Endothelial cell of umbilical vein (primary cell): ENCODE measurements around the gene GSE1. TPM values are rescaled to one million over a fixed set of nuclear protein-coding genes. Genes with fewer than 3 reads are reported as not detected.

Source experiments
- BruUV-seq: library from RNA; stranded (reverse); fragments of 400-500 nt; replicated peaks from 2 replicates; lab custom pipeline; 2021; lab: Mats Ljungman, UMichigan
- CTCF ChIA-PET: fragments of 300-600, 350-600 bp; sonication (Branson Sonifier 250); formaldehyde crosslinking; loops from one replicate; lab custom pipeline; 2021; ENCODE audit warnings: antibody characterized with exemption, inconsistent platforms; lab: Charles Lee
- POLR2A ChIA-PET: fragments of 300-600, 350-600 bp; sonication (Branson Sonifier 250); formaldehyde crosslinking; loops from one replicate; lab custom pipeline; 2021; ENCODE audit warnings: antibody characterized with exemption, inconsistent platforms; lab: Charles Lee
- DNase-seq: peaks from one replicate; pipeline ENCODE4 v3.0.0-alpha.2; 2011; ENCODE audit warnings: low read depth, low spot score
- FAIRE-seq: peaks from 2 replicates; lab custom pipeline; 2011; peaks lifted over from hg19 to GRCh38; lab: Jason Lieb, UNC
- H2AFZ ChIP-seq: 2 replicates; pipeline ENCODE4 v1.6.0; 2012; ENCODE audit warnings: low read depth, low read length, control low read depth, inconsistent platforms
- H3K27ac ChIP-seq: 2 replicates; pipeline ENCODE4 v1.5.1; 2011; ENCODE audit warnings: low read depth, mild to moderate bottlenecking, control low read depth, low read length, moderate library complexity; ENCODE audit not compliant: insufficient read depth
- H3K27me3 ChIP-seq, 2 experiments: 2 replicates each; pipeline versions ENCODE4 v1.6.0 to v1.6.1; 2011; ENCODE audit warnings: low read length in 2 of 2, mixed read lengths in 1 of 2; ENCODE audit not compliant: control insufficient read depth in 2 of 2, insufficient read depth in 2 of 2
- H3K36me3 ChIP-seq, 2 experiments: 2 replicates in 1 of 2; 3 replicates in 1 of 2; pipeline ENCODE4 v1.5.1; 2011; ENCODE audit warnings: low read length in 2 of 2, mild to moderate bottlenecking in 1 of 2, moderate library complexity in 1 of 2; ENCODE audit not compliant: control insufficient read depth in 2 of 2, insufficient read depth in 2 of 2; ENCODE audit errors: extremely low read depth in 1 of 2
- H3K4me1 ChIP-seq: 3 replicates; pipeline ENCODE4 v1.5.1; 2011; ENCODE audit warnings: mild to moderate bottlenecking, low read length; ENCODE audit not compliant: control insufficient read depth, insufficient read depth; ENCODE audit errors: extremely low read depth
- H3K4me2 ChIP-seq: 2 replicates; pipeline ENCODE4 v1.6.1; 2011; ENCODE audit warnings: low read length, control low read depth, mixed read lengths; ENCODE audit not compliant: insufficient read depth
- H3K4me3 ChIP-seq, 3 experiments: fragments of 200-600 bp in 1 of 3; sonication (generic), shearing (Covaris generic) in 1 of 3; replicated peaks in 1 of 3; 2 replicates each; pipeline ENCODE4 v1.5.1; 2011 to 2016; ENCODE audit warnings: control low read depth in 3 of 3, low read length in 3 of 3, mild to moderate bottlenecking in 2 of 3, inconsistent platforms in 1 of 3, low read depth in 1 of 3, moderate library complexity in 1 of 3; ENCODE audit not compliant: insufficient read depth in 1 of 3
- H3K79me2 ChIP-seq: 2 replicates; pipeline ENCODE4 v1.6.0; 2012; ENCODE audit warnings: low read length, inconsistent platforms; ENCODE audit not compliant: control insufficient read depth, insufficient read depth
- H3K9ac ChIP-seq: replicated peaks from 2 replicates; pipeline ENCODE3; 2011; ENCODE audit warnings: low read length, control low read depth; ENCODE audit not compliant: insufficient read depth; ENCODE audit errors: extremely low read depth
- H3K9me1 ChIP-seq: replicated peaks from 3 replicates; pipeline ENCODE4 v1.6.0; 2011; ENCODE audit warnings: mild to moderate bottlenecking, low read length; ENCODE audit not compliant: control insufficient read depth, insufficient read depth; ENCODE audit errors: extremely low read depth
- H3K9me3 ChIP-seq: replicated peaks from 2 replicates; pipeline ENCODE4 v1.5.1; 2012; ENCODE audit warnings: low read length, inconsistent platforms; ENCODE audit not compliant: control insufficient read depth, insufficient read depth
- H4K20me1 ChIP-seq: replicated peaks from 2 replicates; pipeline ENCODE3; 2011; ENCODE audit warnings: mild to moderate bottlenecking, low read length; ENCODE audit not compliant: control insufficient read depth, insufficient read depth; ENCODE audit errors: extremely low read depth
- FOS ChIP-seq: IDR thresholded peaks from 2 replicates; pipeline ENCODE4 v1.6.1; 2011; ENCODE audit warnings: mild to moderate bottlenecking, low read length, moderate library complexity, borderline replicate concordance; ENCODE audit not compliant: insufficient read depth
- GATA2 ChIP-seq: IDR thresholded peaks from 2 replicates; pipeline ENCODE4 v1.7.0; 2011; ENCODE audit warnings: low read depth, mild to moderate bottlenecking, moderate library complexity, mixed read lengths, low read length; ENCODE audit not compliant: insufficient read length, insufficient read depth
- POLR2A ChIP-seq: IDR thresholded peaks from 2 replicates; pipeline ENCODE4 v1.6.1; 2012; ENCODE audit warnings: low read depth, mild to moderate bottlenecking, control low read depth, low read length
- POLR2AphosphoS5 ChIP-seq: IDR thresholded peaks from 2 replicates; pipeline ENCODE4 v1.6.1; 2012; ENCODE audit warnings: low read depth, mild to moderate bottlenecking, control low read depth, low read length, moderate library complexity; ENCODE audit not compliant: insufficient read depth
- dilution Hi-C: fragments of 300-500 bp; cut with MboI; formaldehyde crosslinking; loops from one replicate; pipeline ENCODE4 v1.15.0; 2019; ENCODE audit warnings: low sequenced_read_pairs; ENCODE audit not compliant: extremely low pct_ligation_motif_present
- intact Hi-C: fragments of 100-400 bp; cut with micrococcal nuclease; formaldehyde crosslinking; loops from one replicate; pipeline ENCODE4 v1.10.0; 2022
- polyA plus RNA-seq, 4 experiments: library from polyadenylated mRNA; depleted of rRNA in 3 of 4; stranded (reverse) in 3 of 4; unstranded in 1 of 4; fragments of >200 nt; gene quantifications; 2 replicates each; pipeline versions ENCODE4 v1.2.1 to v1.2.3, GENCODE V29; 2011 to 2012; ENCODE audit warnings: missing spikeins in 1 of 4
- total RNA-seq: library from RNA; stranded (reverse); gene quantifications from 2 replicates; pipeline ENCODE4 v1.2.3, GENCODE V29; 2021
- TF ChIP-seq, protein P1 (sequence below), 2 donors: IDR thresholded peaks; 1 replicate in 1 of 2; 2 replicates in 1 of 2; pipeline ENCODE4 v1.5.1; 2011; ENCODE audit warnings: low read length in 2 of 2, mild to moderate bottlenecking in 2 of 2, moderate library complexity in 2 of 2, control low read depth in 1 of 2, inconsistent platforms in 1 of 2, low read depth in 1 of 2; ENCODE audit not compliant: insufficient read depth in 1 of 2; ENCODE audit errors: extremely low read depth in 1 of 2

Gene GSE1
- total and polyA plus RNA-seq, 2 donors (not counting 3 experiments of a cell fraction or from before 2014, with no cell fraction given) = 4.2 to 18.3 TPM

DNA sequence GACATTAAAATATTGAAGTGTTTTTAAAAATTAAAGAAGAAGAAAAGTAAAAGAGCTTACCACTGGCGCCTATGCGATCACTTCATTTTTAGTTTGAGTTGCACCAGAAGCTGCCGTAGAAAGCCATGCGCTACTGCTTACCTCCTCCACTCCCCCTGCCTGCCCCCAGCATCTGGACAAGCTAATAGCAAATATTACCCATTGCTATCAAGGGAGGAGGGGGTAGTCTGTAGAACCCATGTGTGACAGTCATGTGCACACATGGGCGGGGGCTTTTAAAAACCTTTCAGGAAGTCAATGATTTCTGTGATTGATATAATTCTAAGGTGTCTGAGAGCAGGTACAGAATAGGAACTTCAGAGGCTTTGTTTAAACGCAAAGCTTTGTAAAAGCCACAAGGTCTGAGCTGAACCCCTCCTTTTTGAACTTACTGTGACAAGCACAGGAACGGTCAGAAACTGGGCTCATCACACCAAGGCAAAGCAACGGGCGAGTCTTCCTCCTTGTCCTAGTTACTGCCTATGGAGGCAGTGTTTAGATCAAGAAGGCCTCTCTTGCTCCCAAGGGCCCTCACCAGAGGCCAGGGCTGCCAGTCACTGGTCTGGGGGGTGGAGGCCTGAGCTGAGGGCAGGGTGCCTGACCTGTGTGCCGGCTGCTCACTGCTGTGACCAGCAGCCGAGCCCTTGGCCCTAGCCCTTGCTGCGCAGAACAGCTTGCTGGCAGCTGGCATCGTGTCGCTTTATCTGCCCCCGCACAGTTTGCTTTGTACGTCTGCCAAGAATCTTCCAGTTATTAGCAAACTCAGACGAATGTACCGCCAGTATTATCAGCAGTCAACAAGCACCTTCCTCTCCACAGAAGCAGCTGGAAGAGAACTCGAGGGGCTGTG, 60.7 kb downstream of the GSE1 start:
- H3K36me3 ChIP-seq = peaks cover 0 to 3% of the 10 kb centered on the region in 2 experiments
- CTCF ChIA-PET = interaction anchor here (1.0 to 8.1 kb wide), 7 partner anchors 10 to 58 kb away, joined by 3 to 73 read pairs (median 4); no protein-coding TSS in a partner anchor
- no peaks in the 10 kb centered on the region for H3K27me3 ChIP-seq
- no peaks in the 10 kb centered on the region for H4K20me1 ChIP-seq
- DNase-seq (peak; percentile 95), FAIRE-seq (peak; percentile 79)
- no peak overlapping the region for H3K4me2 ChIP-seq
- dilution Hi-C loops = no loop called here
- H3K79me2 ChIP-seq = no peaks in the 10 kb centered on the region
- no peak overlapping the region for H3K9ac ChIP-seq
- no peaks in the 10 kb centered on the region for H3K9me1 ChIP-seq
- TF ChIP-seq POLR2A = peak; percentile 19
- TF ChIP-seq FOS = no peak
- TF ChIP-seq POLR2AphosphoS5 = peak; percentile 53
- TF ChIP-seq GATA2 = peak; percentile 61
- TF ChIP-seq, protein P1, sequence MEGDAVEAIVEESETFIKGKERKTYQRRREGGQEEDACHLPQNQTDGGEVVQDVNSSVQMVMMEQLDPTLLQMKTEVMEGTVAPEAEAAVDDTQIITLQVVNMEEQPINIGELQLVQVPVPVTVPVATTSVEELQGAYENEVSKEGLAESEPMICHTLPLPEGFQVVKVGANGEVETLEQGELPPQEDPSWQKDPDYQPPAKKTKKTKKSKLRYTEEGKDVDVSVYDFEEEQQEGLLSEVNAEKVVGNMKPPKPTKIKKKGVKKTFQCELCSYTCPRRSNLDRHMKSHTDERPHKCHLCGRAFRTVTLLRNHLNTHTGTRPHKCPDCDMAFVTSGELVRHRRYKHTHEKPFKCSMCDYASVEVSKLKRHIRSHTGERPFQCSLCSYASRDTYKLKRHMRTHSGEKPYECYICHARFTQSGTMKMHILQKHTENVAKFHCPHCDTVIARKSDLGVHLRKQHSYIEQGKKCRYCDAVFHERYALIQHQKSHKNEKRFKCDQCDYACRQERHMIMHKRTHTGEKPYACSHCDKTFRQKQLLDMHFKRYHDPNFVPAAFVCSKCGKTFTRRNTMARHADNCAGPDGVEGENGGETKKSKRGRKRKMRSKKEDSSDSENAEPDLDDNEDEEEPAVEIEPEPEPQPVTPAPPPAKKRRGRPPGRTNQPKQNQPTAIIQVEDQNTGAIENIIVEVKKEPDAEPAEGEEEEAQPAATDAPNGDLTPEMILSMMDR (IDR thresholded peaks at IDR 0.05; ENCODE audit: extremely low read depth in 1 of 2, insufficient read depth in 1 of 2, low read depth in 1 of 2, low read length in 2 of 2) = peak in 1 of 2 donors; percentile 0
- H3K4me1 ChIP-seq = peaks cover 14% of the 10 kb centered on the region
- no peak overlapping the region for H2AFZ ChIP-seq
- no TSS peak for BruUV-seq
- H3K9me3 ChIP-seq = no peaks in the 10 kb centered on the region
- intact Hi-C loops = loop anchor here (1.0 kb wide), 1 partner anchor 14 kb away; no protein-coding TSS in a partner anchor
- no peak overlapping the region for H3K4me3 ChIP-seq
- no peak overlapping the region for H3K27ac ChIP-seq
- POLR2A ChIA-PET = no interaction called here
